PC-3 (cell line): ENCODE data around the gene FCRL2. TPM values are rescaled to one million over a fixed set of nuclear protein-coding genes. Genes with fewer than 3 reads are reported as not detected.

Experiments
- ATAC-seq: fragments of 200-7000 bp; cut with Tn5 transposase; 2 replicates; pipeline ENCODE4 v1.9.1; 2020; ENCODE audit warnings: mild to moderate bottlenecking, moderate library complexity
- BruUV-seq: library from RNA; stranded (reverse); fragments of 400-500 nt; replicated peaks from 2 replicates; lab custom pipeline; 2021; lab: Mats Ljungman, UMichigan
- CTCF ChIA-PET: fragments of 300-600 bp; sonication (Branson Sonifier 250); formaldehyde crosslinking; loops from one replicate; lab custom pipeline; 2022; ENCODE audit warnings: antibody characterized with exemption; lab: Charles Lee
- POLR2A ChIA-PET: fragments of 300-600 bp; sonication (Branson Sonifier 250); formaldehyde crosslinking; loops from one replicate; lab custom pipeline; 2022; ENCODE audit warnings: antibody characterized with exemption; ENCODE audit not compliant: unreplicated experiment; lab: Charles Lee
- DNase-seq: peaks from one replicate; pipeline ENCODE4 v3.0.0-alpha.2; 2015
- H2AFZ ChIP-seq: fragments of 300-600 bp; sonication (generic); 2 replicates; pipeline ENCODE4 v1.6.0; 2016; ENCODE audit warnings: antibody characterized with exemption, low read length
- H3F3A ChIP-seq: fragments of 300-600 bp; sonication (generic); one replicate; pipeline ENCODE4 v1.6.0; 2017; ENCODE audit warnings: antibody characterized with exemption, low read length, control low read depth, mild to moderate bottlenecking; ENCODE audit not compliant: unreplicated experiment
- H3K27ac ChIP-seq: fragments of 300-600 bp; sonication (generic); 2 replicates; pipeline ENCODE4 v1.5.1; 2016; ENCODE audit warnings: mild to moderate bottlenecking, low read length
- H3K27me3 ChIP-seq: fragments of 300-600 bp; sonication (generic); 2 replicates; pipeline ENCODE4 v1.6.1; 2016; ENCODE audit warnings: low read length, mixed read lengths
- H3K36me3 ChIP-seq: fragments of 300-600 bp; sonication (generic); 2 replicates; pipeline ENCODE4 v1.6.1; 2016; ENCODE audit warnings: low read depth, mixed run types, low read length, mixed read lengths
- H3K4me1 ChIP-seq: fragments of 300-600 bp; sonication (generic); 2 replicates; pipeline ENCODE4 v1.5.1; 2016; ENCODE audit warnings: low read length; ENCODE audit not compliant: insufficient read depth
- H3K4me2 ChIP-seq: fragments of 300-600 bp; sonication (generic); 2 replicates; pipeline ENCODE4 v1.6.0; 2016; ENCODE audit warnings: low read length
- H3K4me3 ChIP-seq: fragments of 300-600 bp; sonication (generic); 2 replicates; pipeline ENCODE4 v1.5.1; 2016; ENCODE audit warnings: mild to moderate bottlenecking, low read length, mixed read lengths
- H3K79me2 ChIP-seq: fragments of 300-600 bp; sonication (generic); 2 replicates; pipeline ENCODE4 v1.6.1; 2017; ENCODE audit warnings: low read length, mixed read lengths
- H3K9ac ChIP-seq: fragments of 300-600 bp; sonication (generic); 2 replicates; pipeline ENCODE4 v1.6.0; 2016; ENCODE audit warnings: mild to moderate bottlenecking, low read length
- H3K9me2 ChIP-seq: fragments of 300-600 bp; sonication (generic); replicated peaks from 2 replicates; pipeline ENCODE4 v1.6.1; 2016; ENCODE audit warnings: mixed run types, low read length, mixed read lengths
- H3K9me3 ChIP-seq: fragments of 300-600 bp; sonication (generic); 2 replicates; pipeline ENCODE4 v1.6.1; 2016; ENCODE audit warnings: low read length, mixed read lengths
- H4K20me1 ChIP-seq: fragments of 300-600 bp; sonication (generic); 2 replicates; pipeline ENCODE4 v1.6.1; 2016; ENCODE audit warnings: low read length, mixed read lengths
- CTCF ChIP-seq: fragments of 300-600 bp; sonication (generic); conservative IDR thresholded peaks from 2 replicates; pipeline ENCODE4 v1.5.1; 2017; ENCODE audit warnings: antibody characterized with exemption, low read depth, mild to moderate bottlenecking, low read length
- EZH2 ChIP-seq: fragments of 300-600 bp; sonication (generic); IDR thresholded peaks from one replicate; pipeline ENCODE4 v1.6.1; 2017; ENCODE audit warnings: antibody characterized with exemption, mild to moderate bottlenecking, low read length; ENCODE audit not compliant: unreplicated experiment
- EZH2phosphoT487 ChIP-seq: fragments of 300-600 bp; sonication (generic); IDR thresholded peaks from 2 replicates; pipeline ENCODE4 v1.6.1; 2018; ENCODE audit warnings: mild to moderate bottlenecking, antibody characterized with exemption, low read length, borderline replicate concordance
- intact Hi-C: fragments of 100-400 bp; cut with micrococcal nuclease; formaldehyde crosslinking; loops from 2 replicates; pipeline ENCODE4 v1.9.0; 2023
- total RNA-seq: library from RNA; depleted of rRNA; stranded (reverse); fragments of >200 nt; gene quantifications from 2 replicates; pipeline ENCODE4 v1.2.3, GENCODE V29; 2014

Gene FCRL2
- total RNA-seq, 1 experiment from 2014 or later = not detected

GRCh38 chr1:157773493-157774350 lies 3.2 kb downstream of the FCRL2 start:
- H3K4me2 ChIP-seq = no peak overlapping the region
- peaks cover 5% of the 10 kb centered on the region for H3K4me1 ChIP-seq
- H3K9me3 ChIP-seq = no peaks in the 10 kb centered on the region
- TF ChIP-seq CTCF = peak; percentile 46; the same call in 1 of the 2 replicates
- no peak for TF ChIP-seq EZH2
- BruUV-seq = no TSS peak
- peaks cover 17% of the 10 kb centered on the region for H3K27me3 ChIP-seq
- ATAC-seq (no peak), DNase-seq (peak; percentile 10)
- no peaks in the 10 kb centered on the region for H3K36me3 ChIP-seq
- H3K27ac ChIP-seq = no peak overlapping the region
- H3K9me2 ChIP-seq = no peaks in the 10 kb centered on the region
- POLR2A ChIA-PET = no interaction called here
- no peak overlapping the region for H3K4me3 ChIP-seq
- CTCF ChIA-PET = no interaction called here
- H3K9ac ChIP-seq = no peak overlapping the region
- H2AFZ ChIP-seq = no peak overlapping the region
- intact Hi-C loops = no loop called here
- no peaks in the 10 kb centered on the region for H3K79me2 ChIP-seq
- no peaks in the 10 kb centered on the region for H4K20me1 ChIP-seq
- no peaks in the 10 kb centered on the region for H3F3A ChIP-seq

- ATAC-seq = peak; percentile 31
- Histone ChIP-seq H3K36me3 (no peaks in the 10 kb centered on the region), H3K27me3 (peaks cover 21% of the 10 kb centered on the region), H4K20me1 (no peaks in the 10 kb centered on the region), H3K9me2 (no peaks in the 10 kb centered on the region), H3K4me3 (no peak overlapping the region), H3F3A (no peaks in the 10 kb centered on the region), H3K79me2 (no peaks in the 10 kb centered on the region), H3K27ac (no peak overlapping the region), H3K9me3 (no peaks in the 10 kb centered on the region), H3K9ac (no peak overlapping the region), H3K4me1 (peaks cover 5% of the 10 kb centered on the region), H2AFZ (no peak overlapping the region), H3K4me2 (no peak overlapping the region)
- DNase-seq = peak; percentile 53
- BruUV-seq = no TSS peak
- TF ChIP-seq EZH2phosphoT487 = no peak
- no peak for TF ChIP-seq CTCF
- TF ChIP-seq EZH2 = no peak
- POLR2A ChIA-PET = no interaction called here
- CTCF ChIA-PET = interaction anchor here (0.7 kb wide), 1 partner anchor 68 kb away, joined by 3 read pairs; no protein-coding TSS in a partner anchor
- intact Hi-C loops = no loop called here
Observed at GRCh38 chr1:157771661-157772425, 5.1 kb downstream of the FCRL2 start.
